KMS-11 (cell line): ENCODE results near the gene TYMP.

ENCODE experiments used
- H2AFZ ChIP-seq: fragments of 200-600 bp; sonication (generic); 2 replicates; pipeline ENCODE4 v1.6.1; 2016; ENCODE audit warnings: antibody characterized with exemption, mixed run types, low read depth
- H3K27ac ChIP-seq: fragments of 200-600 bp; sonication (generic); 2 replicates; pipeline ENCODE4 v1.6.1; 2016; ENCODE audit warnings: mild to moderate bottlenecking, mixed run types
- H3K27me3 ChIP-seq: fragments of 200-600 bp; sonication (generic); 2 replicates; pipeline ENCODE4 v1.6.1; 2017; ENCODE audit warnings: mild to moderate bottlenecking, low read depth, mixed run types, moderate library complexity; ENCODE audit not compliant: insufficient read depth
- H3K36me3 ChIP-seq: fragments of 200-600 bp; sonication (generic); 2 replicates; pipeline ENCODE4 v1.6.1; 2017; ENCODE audit warnings: mild to moderate bottlenecking, mixed run types; ENCODE audit not compliant: insufficient read depth
- H3K4me1 ChIP-seq: fragments of 200-600 bp; sonication (generic); 2 replicates; pipeline ENCODE4 v1.6.1; 2016; ENCODE audit warnings: mild to moderate bottlenecking, low read depth, mixed run types; ENCODE audit not compliant: poor library complexity, severe bottlenecking
- H3K4me2 ChIP-seq: fragments of 200-600 bp; sonication (generic); 2 replicates; pipeline ENCODE4 v1.7.0; 2016; ENCODE audit warnings: mild to moderate bottlenecking, mixed run types
- H3K4me3 ChIP-seq: fragments of 200-600 bp; sonication (generic); IDR thresholded peaks from 2 replicates; pipeline ENCODE4 v1.6.1; 2017; ENCODE audit warnings: low read depth, low read length, mixed read lengths; ENCODE audit not compliant: insufficient read depth
- H3K79me2 ChIP-seq: fragments of 200-600 bp; sonication (generic); 2 replicates; pipeline ENCODE4 v1.6.1; 2016; ENCODE audit warnings: low read depth, mixed run types; ENCODE audit not compliant: insufficient read depth
- H3K9ac ChIP-seq: fragments of 200-600 bp; sonication (generic); 2 replicates; pipeline ENCODE4 v1.6.1; 2016; ENCODE audit warnings: mild to moderate bottlenecking, mixed run types
- H4K20me1 ChIP-seq: fragments of 200-600 bp; sonication (generic); 2 replicates; pipeline ENCODE4 v1.6.1; 2016; ENCODE audit warnings: mild to moderate bottlenecking, mixed run types; ENCODE audit not compliant: insufficient read depth
- CTCF ChIP-seq: fragments of 200-600 bp; sonication (generic); conservative IDR thresholded peaks from 2 replicates; pipeline ENCODE4 v1.6.1; 2017; ENCODE audit warnings: low read depth, mild to moderate bottlenecking, antibody characterized with exemption, low read length, moderate library complexity, mixed read lengths

The TYMP gene

GRCh38 chr22:50508897-50509296 is 20.9 kb downstream of the TYMP start:
- H2AFZ ChIP-seq = no peak overlapping the region
- peak overlapping the region; percentile 75 for H3K4me2 ChIP-seq
- TF ChIP-seq CTCF = no peak
- no peaks in the 10 kb centered on the region for H3K36me3 ChIP-seq
- no peaks in the 10 kb centered on the region for H4K20me1 ChIP-seq
- peak overlapping the region; percentile 76; the same call in 1 of the 2 replicates for H3K9ac ChIP-seq
- no peak overlapping the region for H3K4me3 ChIP-seq
- peaks cover 13% of the 10 kb centered on the region for H3K4me1 ChIP-seq
- H3K27ac ChIP-seq = peak overlapping the region; percentile 63
- H3K79me2 ChIP-seq = peaks cover 58% of the 10 kb centered on the region
- H3K27me3 ChIP-seq = no peaks in the 10 kb centered on the region

DNA sequence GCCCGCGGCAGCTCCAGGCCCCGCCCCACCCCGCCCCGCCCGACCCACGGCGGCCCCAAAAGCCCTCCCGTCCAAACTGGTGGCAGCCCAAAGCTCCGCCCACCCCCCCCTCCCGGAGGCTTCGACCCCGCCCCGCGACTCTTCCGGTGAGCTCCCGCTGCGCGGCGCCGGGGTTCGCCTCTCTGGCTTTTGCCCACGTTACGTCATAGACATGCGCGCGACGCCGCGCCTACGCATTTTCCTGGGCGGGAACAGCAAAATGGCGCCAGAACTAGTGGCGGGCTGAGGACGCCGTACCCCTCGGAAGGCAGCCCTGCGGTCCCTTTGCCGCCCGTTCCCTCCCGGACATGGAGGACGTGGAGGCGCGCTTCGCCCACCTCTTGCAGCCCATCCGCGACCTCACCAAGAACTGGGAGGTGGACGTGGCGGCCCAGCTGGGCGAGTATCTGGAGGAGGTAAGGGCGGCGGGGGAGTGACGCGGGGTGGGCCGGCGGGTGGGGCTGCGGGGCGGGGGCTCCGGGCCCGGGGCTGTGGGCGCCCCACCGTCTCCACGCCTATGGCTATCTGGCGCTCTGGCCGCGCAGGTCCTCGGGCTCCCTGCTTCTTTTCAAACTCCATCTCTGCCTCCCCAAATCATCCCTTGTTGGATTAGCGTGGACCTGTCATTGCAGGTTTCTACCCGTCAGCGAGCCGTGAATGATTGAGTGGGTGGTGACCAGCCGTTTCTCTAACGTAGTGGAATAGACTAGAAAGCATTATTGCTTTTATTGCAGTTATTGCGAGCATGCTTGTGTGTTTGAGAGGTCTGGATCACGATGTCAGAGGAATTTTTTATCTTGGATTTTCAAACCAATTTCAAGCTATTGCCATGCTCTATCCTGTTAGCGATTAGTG is 21.6 kb downstream of the TYMP start, which contains the start of gene NCAPH2:
TSS of gene NCAPH2 (plus strand) at position 234 of the 894 bp plus-strand sequence. CDS start at position 348, 114 bp downstream.
- no peak within 1 kb of the TSS for H3K4me3 ChIP-seq
- no peaks in the 10 kb centered on the region for H3K36me3 ChIP-seq
- peaks cover 13% of the 10 kb centered on the region for H3K4me1 ChIP-seq
- H3K27me3 ChIP-seq = no peaks in the 10 kb centered on the region
- H2AFZ ChIP-seq = peak within 1 kb of the TSS; percentile 54; the same call in 1 of the 2 replicates
- peak within 1 kb of the TSS; percentile 63 for H3K27ac ChIP-seq
- H3K9ac ChIP-seq = peak within 1 kb of the TSS; percentile 76
- TF ChIP-seq CTCF = no peak
- peak within 1 kb of the TSS; percentile 75 for H3K4me2 ChIP-seq
- peaks cover 52% of the 10 kb centered on the region for H3K79me2 ChIP-seq
- no peaks in the 10 kb centered on the region for H4K20me1 ChIP-seq

DNA sequence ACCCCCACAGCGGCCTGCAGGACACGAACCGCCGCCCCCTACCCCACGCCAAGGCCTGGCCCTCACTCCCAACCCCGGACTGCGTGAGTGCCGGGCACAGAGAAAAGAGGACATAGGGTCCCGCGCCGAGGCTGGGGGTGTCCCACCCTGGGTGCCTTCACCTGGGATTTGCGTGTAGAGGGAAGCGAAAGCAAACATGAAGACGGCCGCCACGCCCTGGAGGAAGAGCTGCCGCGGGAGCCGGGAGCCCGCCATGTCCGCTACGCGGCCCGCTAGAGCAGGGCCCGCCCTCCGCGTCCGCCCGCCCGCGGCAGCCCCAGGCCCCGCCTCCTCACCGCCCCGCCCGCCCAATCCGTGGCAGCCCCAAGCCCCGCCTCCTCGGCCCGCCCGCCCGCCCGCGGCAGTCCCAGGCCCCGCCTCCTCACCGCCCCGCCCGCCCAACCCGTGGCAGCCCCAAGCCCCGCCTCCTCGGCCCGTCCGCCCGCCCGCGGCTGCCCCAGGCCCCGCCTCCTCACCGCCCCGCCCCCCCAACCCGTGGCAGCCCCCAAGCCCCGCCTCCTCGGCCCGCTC is 22.3 kb downstream of the TYMP start, which contains the start of gene LMF2:
TSS of gene LMF2 (minus strand) at position 282 of the 570 bp plus-strand sequence. CDS start at position 255, 27 bp downstream.
- Histone ChIP-seq H2AFZ (peak within 1 kb of the TSS; percentile 54; the same call in 1 of the 2 replicates), H3K79me2 (peaks cover 44% of the 10 kb centered on the region), H3K4me3 (no peak within 1 kb of the TSS), H3K27ac (peak within 1 kb of the TSS; percentile 63), H3K36me3 (no peaks in the 10 kb centered on the region), H3K27me3 (no peaks in the 10 kb centered on the region), H4K20me1 (no peaks in the 10 kb centered on the region), H3K9ac (peak within 1 kb of the TSS; percentile 76), H3K4me2 (peak within 1 kb of the TSS; percentile 75), H3K4me1 (peaks cover 13% of the 10 kb centered on the region)
- TF ChIP-seq CTCF = no peak

GRCh38 chr22:50506611-50507420 is 23.0 kb downstream of the TYMP start:
- Histone ChIP-seq H3K4me2 (peak overlapping the region; percentile 51), H3K27me3 (no peaks in the 10 kb centered on the region), H3K79me2 (peaks cover 37% of the 10 kb centered on the region), H2AFZ (peak overlapping the region; percentile 54; the same call in 1 of the 2 replicates), H3K9ac (peak overlapping the region; percentile 39; the same call in 1 of the 2 replicates), H4K20me1 (no peaks in the 10 kb centered on the region), H3K27ac (no peak overlapping the region), H3K36me3 (no peaks in the 10 kb centered on the region), H3K4me3 (no peak overlapping the region), H3K4me1 (peaks cover 10% of the 10 kb centered on the region)
- no peak for TF ChIP-seq CTCF
